Aorta (tissue), 5 donors: ENCODE measurements around the gene QRSL1. TPM values are rescaled to one million over a fixed set of nuclear protein-coding genes. Genes with fewer than 3 reads are reported as not detected.

Experiments used
- ATAC-seq: fragments of 200-7000 bp; cut with Tn5 transposase; one replicate; pipeline ENCODE4 v1.9.1; 2022; ENCODE audit warnings: moderate library complexity; ENCODE audit not compliant: low FRiP score
- DNase-seq, 2 donors: peaks; one replicate each; pipeline ENCODE4 v3.0.0-alpha.2; 2020
- H3K27ac ChIP-seq, 2 donors: one replicate each; pipeline ENCODE4 v1.5.1; 2013; ENCODE audit warnings: low read length in 2 of 2, mild to moderate bottlenecking in 2 of 2, moderate library complexity in 2 of 2, control low read depth in 1 of 2, inconsistent platforms in 1 of 2, low read depth in 1 of 2
- H3K27me3 ChIP-seq, 2 donors: one replicate each; pipeline ENCODE4 v1.6.1; 2013; ENCODE audit warnings: control low read depth in 1 of 2, low read length in 1 of 2, mild to moderate bottlenecking in 1 of 2, moderate library complexity in 1 of 2; ENCODE audit not compliant: insufficient read depth in 2 of 2, control insufficient read depth in 1 of 2
- H3K36me3 ChIP-seq, 2 donors: one replicate each; pipeline ENCODE4 v1.6.1; 2013; ENCODE audit warnings: control low read depth in 1 of 2, low read length in 1 of 2, mild to moderate bottlenecking in 1 of 2; ENCODE audit not compliant: insufficient read depth in 2 of 2, control insufficient read depth in 1 of 2
- H3K4me1 ChIP-seq, 2 donors: one replicate each; pipeline ENCODE4 v1.6.1; 2013; ENCODE audit warnings: low read length in 2 of 2, control low read depth in 1 of 2, mild to moderate bottlenecking in 1 of 2, moderate library complexity in 1 of 2; ENCODE audit not compliant: insufficient read depth in 2 of 2, control insufficient read depth in 1 of 2
- H3K4me3 ChIP-seq, 2 donors: one replicate each; pipeline ENCODE4 v1.5.1; 2013; ENCODE audit warnings: low read length in 2 of 2, control low read depth in 1 of 2, mild to moderate bottlenecking in 1 of 2
- H3K9me3 ChIP-seq: one replicate; pipeline ENCODE4 v1.6.1; 2013; ENCODE audit warnings: mild to moderate bottlenecking, low read length; ENCODE audit not compliant: control insufficient read depth
- WGBS, 2 donors: extraction: QIAGEN DNeasy Blood & Tissue Kit; methylation state at CpG; one replicate each; pipeline ENCODE4 v1.1.7; 2013; 5-methylcytosine and 5-hydroxymethylcytosine counted together
- intact Hi-C, 2 donors: fragments of 100-400 bp; cut with DNase I; formaldehyde crosslinking; loops; one replicate each; pipeline versions ENCODE4 v1.14.2 to v1.15.0; 2022
- polyA plus RNA-seq, 2 donors: library from polyadenylated mRNA; stranded (reverse); fragments of 200-250 nt; gene quantifications; one replicate each; pipeline ENCODE4 v1.2.3, GENCODE V29; 2013
- total RNA-seq, 2 donors: library from RNA; stranded (reverse); fragmentation: NEBNext Ultra II Directional; extraction: Animal tissue kit (Norgen Biotek cat#: 25700); gene quantifications; one replicate each; pipeline ENCODE4 v1.2.1, GENCODE V29; 2021
- donor health status: healthy with polysubstance abuse.
- donor health status: Bipolar disorder and iron deficiency.
- donor health status: DM: no; HTN: no; CAD: no.
- donor health status: DM: no; HTN: no; CAD: no.
- donor health status: DM: yes; HTN: yes; CAD: no.

QRSL1 gene
- total and polyA plus RNA-seq, 4 donors: 1.9 to 8.7 (median 5.1) TPM

GRCh38 chr6:106659859-106660258, 30.5 kb downstream of the QRSL1 start:
- peaks cover 6% of the 10 kb centered on the region in 2 donors for H3K36me3 ChIP-seq
- H3K27me3 ChIP-seq: no peaks in the 10 kb centered on the region
- 94 to 96% methylated on average over 2 of the region's 2 CpGs for WGBS, 2 donors
- H3K4me1 ChIP-seq: no peaks in the 10 kb centered on the region
- peaks cover 2% of the 10 kb centered on the region for H3K9me3 ChIP-seq
- DNase-seq (no peak), ATAC-seq (no peak)
- intact Hi-C loops: no loop called here
- H3K4me3 ChIP-seq: no peak overlapping the region
- H3K27ac ChIP-seq: no peak overlapping the region

- whole genome bisulfite sequencing, 2 donors: 88 to 89% methylated on average over 2 of the region's 2 CpGs
Observed at GRCh38 chr6:106662458-106662857, 33.1 kb downstream of the QRSL1 start.

GRCh38 chr6:106666282-106667021, 37.1 kb downstream of the QRSL1 start:
- no peak overlapping the region for H3K27ac ChIP-seq
- DNase-seq (no peak), ATAC-seq (no peak)
- no peaks in the 10 kb centered on the region for H3K4me1 ChIP-seq
- peaks cover 2 to 6% of the 10 kb centered on the region in 2 donors for H3K36me3 ChIP-seq
- intact Hi-C loops: no loop called here
- no peaks in the 10 kb centered on the region for H3K27me3 ChIP-seq
- H3K4me3 ChIP-seq: no peak overlapping the region
- 86 to 90% methylated on average over 6 of the region's 6 CpGs for WGBS, 2 donors
- H3K9me3 ChIP-seq: no peaks in the 10 kb centered on the region

More at GRCh38 chr6:106662458-106662857, 33.1 kb downstream of the QRSL1 start:
- Histone ChIP-seq H3K27ac (no peak overlapping the region), H3K4me1 (no peaks in the 10 kb centered on the region), H3K36me3 (peaks cover 6% of the 10 kb centered on the region in 2 donors), H3K4me3 (no peak overlapping the region), H3K27me3 (no peaks in the 10 kb centered on the region), H3K9me3 (peaks cover 2% of the 10 kb centered on the region)
- no peak for DNase-seq
- intact Hi-C loops: no loop called here
- ATAC-seq: no peak

GRCh38 chr6:106667022-106667402, 37.6 kb downstream of the QRSL1 start:
- intact Hi-C loops: no loop called here
- DNase-seq: no peak
- H3K27me3 ChIP-seq: no peaks in the 10 kb centered on the region
- H3K27ac ChIP-seq: no peak overlapping the region
- H3K9me3 ChIP-seq: no peaks in the 10 kb centered on the region
- H3K4me1 ChIP-seq: no peaks in the 10 kb centered on the region
- H3K36me3 ChIP-seq: peaks cover 2 to 6% of the 10 kb centered on the region in 2 donors
- H3K4me3 ChIP-seq: no peak overlapping the region
- ATAC-seq: no peak
- 96 to 97% methylated on average over 4 of the region's 4 CpGs for WGBS, 2 donors

GRCh38 chr6:106670236-106670635, 40.9 kb downstream of the QRSL1 start:
- ATAC-seq: no peak
- Histone ChIP-seq H3K4me3 (no peak overlapping the region), H3K36me3 (no peaks in the 10 kb centered on the region), H3K27ac (no peak overlapping the region), H3K4me1 (no peaks in the 10 kb centered on the region), H3K9me3 (no peaks in the 10 kb centered on the region), H3K27me3 (no peaks in the 10 kb centered on the region)
- intact Hi-C loops: no loop called here
- 78 to 80% methylated on average over 6 of the region's 6 CpGs for WGBS, 2 donors
- DNase-seq: no peak

- no peaks in the 10 kb centered on the region for H3K9me3 ChIP-seq
- no peak overlapping the region for H3K4me3 ChIP-seq
- no peak for ATAC-seq
- WGBS, 2 donors: 89 to 94% methylated on average over 3 of the region's 3 CpGs
- H3K36me3 ChIP-seq: no peaks in the 10 kb centered on the region
- intact Hi-C loops: no loop called here
- H3K4me1 ChIP-seq: no peaks in the 10 kb centered on the region
- H3K27me3 ChIP-seq: no peaks in the 10 kb centered on the region
- no peak for DNase-seq
- H3K27ac ChIP-seq: no peak overlapping the region
Observed at GRCh38 chr6:106671651-106672050, 42.3 kb downstream of the QRSL1 start.

GRCh38 chr6:106674541-106675229, 45.3 kb downstream of the QRSL1 start:
- Histone ChIP-seq H3K27ac (no peak overlapping the region), H3K36me3 (no peaks in the 10 kb centered on the region), H3K4me3 (no peak overlapping the region), H3K4me1 (no peaks in the 10 kb centered on the region), H3K27me3 (no peaks in the 10 kb centered on the region), H3K9me3 (no peaks in the 10 kb centered on the region)
- no peak for ATAC-seq
- no peak for DNase-seq
- intact Hi-C loops: no loop called here

- no peak for ATAC-seq
- Histone ChIP-seq H3K36me3 (no peaks in the 10 kb centered on the region), H3K4me1 (no peaks in the 10 kb centered on the region), H3K27ac (no peak overlapping the region), H3K9me3 (no peaks in the 10 kb centered on the region), H3K4me3 (no peak overlapping the region), H3K27me3 (no peaks in the 10 kb centered on the region)
- intact Hi-C loops: no loop called here
- 88 to 91% methylated on average over 3 of the region's 3 CpGs for WGBS, 2 donors
- no peak for DNase-seq
Observed at GRCh38 chr6:106677282-106677681, 47.9 kb downstream of the QRSL1 start.

GRCh38 chr6:106684011-106684410, 54.6 kb downstream of the QRSL1 start:
- 93 to 97% methylated on average over 4 of the region's 4 CpGs for WGBS, 2 donors
- intact Hi-C loops: loop anchor here in 1 of 2 donors (5.0 kb wide), 1 partner anchor 158 kb away; no protein-coding TSS in a partner anchor

More at GRCh38 chr6:106684011-106684410, 54.6 kb downstream of the QRSL1 start:
- ATAC-seq (no peak), DNase-seq (no peak)
- Histone ChIP-seq H3K27me3 (no peaks in the 10 kb centered on the region), H3K27ac (no peak overlapping the region), H3K36me3 (no peaks in the 10 kb centered on the region), H3K9me3 (no peaks in the 10 kb centered on the region), H3K4me3 (no peak overlapping the region), H3K4me1 (peaks cover 0 to 2% of the 10 kb centered on the region in 2 donors)
